Choroid plexus epithelial cell (primary cell): ENCODE results near the gene INTS4.
"Not testable (repeated sequence)": the region's sequence is repeated elsewhere in the genome, so short reads cannot be mapped to it uniquely, and the experiment has no call there.

Source experiments
- DNase-seq: peaks from one replicate; pipeline ENCODE4 v3.0.0-alpha.2; 2010; ENCODE audit warnings: low read depth
- H3K4me3 ChIP-seq: 2 replicates; pipeline ENCODE4 v1.5.1; 2011; ENCODE audit warnings: low read depth, mild to moderate bottlenecking, control low read depth, low read length, moderate library complexity
- TF ChIP-seq, protein P1 (sequence below): conservative IDR thresholded peaks from 2 replicates; pipeline ENCODE4 v1.5.1; 2011; ENCODE audit warnings: low read depth, mild to moderate bottlenecking, control low read depth, inconsistent platforms, low read length, moderate library complexity

The INTS4 gene

DNA sequence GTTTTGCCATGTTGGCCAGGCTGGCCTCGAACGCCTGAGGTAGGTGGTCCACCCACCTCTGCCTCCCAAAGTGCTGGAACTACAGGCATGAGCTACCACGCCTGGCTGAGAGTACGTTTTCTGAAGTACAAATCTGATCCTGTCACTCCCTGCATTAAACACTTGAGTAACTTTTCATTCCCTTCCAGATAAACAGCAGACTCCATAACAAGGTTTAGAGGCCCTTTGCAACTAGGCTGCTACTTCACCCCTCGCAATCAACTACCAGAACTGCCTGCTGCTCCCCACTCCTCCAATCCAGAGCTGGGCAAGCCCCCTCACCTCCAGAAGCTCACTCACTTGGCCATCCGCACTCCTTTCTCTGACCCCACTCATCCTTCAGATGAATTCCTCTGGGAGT, 27.1 kb upstream of the INTS4 start:
- DNase-seq: no peak
- H3K4me3 ChIP-seq: no peak overlapping the region
- TF ChIP-seq, protein P1, sequence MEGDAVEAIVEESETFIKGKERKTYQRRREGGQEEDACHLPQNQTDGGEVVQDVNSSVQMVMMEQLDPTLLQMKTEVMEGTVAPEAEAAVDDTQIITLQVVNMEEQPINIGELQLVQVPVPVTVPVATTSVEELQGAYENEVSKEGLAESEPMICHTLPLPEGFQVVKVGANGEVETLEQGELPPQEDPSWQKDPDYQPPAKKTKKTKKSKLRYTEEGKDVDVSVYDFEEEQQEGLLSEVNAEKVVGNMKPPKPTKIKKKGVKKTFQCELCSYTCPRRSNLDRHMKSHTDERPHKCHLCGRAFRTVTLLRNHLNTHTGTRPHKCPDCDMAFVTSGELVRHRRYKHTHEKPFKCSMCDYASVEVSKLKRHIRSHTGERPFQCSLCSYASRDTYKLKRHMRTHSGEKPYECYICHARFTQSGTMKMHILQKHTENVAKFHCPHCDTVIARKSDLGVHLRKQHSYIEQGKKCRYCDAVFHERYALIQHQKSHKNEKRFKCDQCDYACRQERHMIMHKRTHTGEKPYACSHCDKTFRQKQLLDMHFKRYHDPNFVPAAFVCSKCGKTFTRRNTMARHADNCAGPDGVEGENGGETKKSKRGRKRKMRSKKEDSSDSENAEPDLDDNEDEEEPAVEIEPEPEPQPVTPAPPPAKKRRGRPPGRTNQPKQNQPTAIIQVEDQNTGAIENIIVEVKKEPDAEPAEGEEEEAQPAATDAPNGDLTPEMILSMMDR: no peak

DNA sequence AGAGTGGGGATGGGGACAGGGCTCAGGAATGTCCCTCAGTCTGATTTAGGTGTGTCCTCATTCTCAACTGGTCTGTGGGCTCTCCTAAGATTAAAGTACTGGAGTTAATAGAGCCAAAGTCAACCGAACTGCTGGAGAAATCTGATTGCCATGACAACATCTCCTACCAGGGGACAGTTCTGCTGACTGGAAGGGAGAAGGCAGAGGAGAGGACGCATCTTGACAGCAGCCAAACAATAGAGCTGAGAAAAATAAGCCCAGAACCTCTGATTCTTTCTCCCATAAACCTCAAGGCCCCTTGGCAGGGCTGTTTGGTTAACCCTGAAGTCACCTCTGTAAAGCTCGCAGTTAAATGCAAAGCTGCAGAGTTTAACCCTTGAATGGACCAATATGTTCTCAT, 25.8 kb upstream of the INTS4 start:
- no peak for DNase-seq
- no peak overlapping the region for H3K4me3 ChIP-seq
- TF ChIP-seq, protein P1: no peak

DNA sequence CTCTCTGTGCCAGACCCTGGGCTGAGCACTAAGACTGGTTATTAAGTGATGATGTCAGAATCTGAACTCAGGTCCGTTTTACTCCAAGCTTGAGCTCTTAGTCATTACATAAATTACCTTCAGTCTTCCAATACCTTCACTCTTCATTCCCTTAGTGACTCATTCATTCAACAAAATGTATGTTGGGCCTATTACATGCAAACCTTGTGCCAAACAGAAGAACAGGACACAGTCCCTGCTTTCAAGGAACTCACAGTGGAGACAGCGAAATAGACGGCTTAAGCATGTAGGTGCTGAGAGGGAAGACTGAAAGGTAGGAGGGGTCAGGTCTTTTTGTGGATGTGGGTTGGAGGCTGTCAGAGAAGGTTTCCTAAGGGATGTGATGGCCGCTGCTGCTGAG, 25.3 kb upstream of the INTS4 start:
- H3K4me3 ChIP-seq: no peak overlapping the region
- TF ChIP-seq, protein P1: no peak
- DNase-seq: no peak

DNA sequence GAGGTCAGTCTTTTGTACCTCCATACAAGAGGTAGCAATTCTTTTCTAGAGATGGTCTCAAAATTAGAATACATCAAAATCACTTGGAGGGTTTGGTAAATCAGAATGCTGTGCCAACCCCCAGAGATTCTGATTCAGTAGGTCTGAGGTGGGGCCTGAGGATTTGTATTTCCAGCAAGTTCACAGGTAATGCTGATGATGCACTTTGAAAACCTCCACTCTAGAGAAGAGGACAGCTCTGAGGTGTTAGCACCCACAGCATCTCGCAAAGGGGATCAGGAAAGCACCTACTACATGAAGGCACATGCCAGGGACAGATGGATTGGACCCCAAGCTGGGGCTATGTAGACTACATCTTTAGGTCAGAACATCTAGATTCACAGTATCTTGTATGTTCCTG, 21.4 kb upstream of the INTS4 start:
- no peak overlapping the region for H3K4me3 ChIP-seq
- no peak for DNase-seq
- TF ChIP-seq, protein P1: no peak

DNA sequence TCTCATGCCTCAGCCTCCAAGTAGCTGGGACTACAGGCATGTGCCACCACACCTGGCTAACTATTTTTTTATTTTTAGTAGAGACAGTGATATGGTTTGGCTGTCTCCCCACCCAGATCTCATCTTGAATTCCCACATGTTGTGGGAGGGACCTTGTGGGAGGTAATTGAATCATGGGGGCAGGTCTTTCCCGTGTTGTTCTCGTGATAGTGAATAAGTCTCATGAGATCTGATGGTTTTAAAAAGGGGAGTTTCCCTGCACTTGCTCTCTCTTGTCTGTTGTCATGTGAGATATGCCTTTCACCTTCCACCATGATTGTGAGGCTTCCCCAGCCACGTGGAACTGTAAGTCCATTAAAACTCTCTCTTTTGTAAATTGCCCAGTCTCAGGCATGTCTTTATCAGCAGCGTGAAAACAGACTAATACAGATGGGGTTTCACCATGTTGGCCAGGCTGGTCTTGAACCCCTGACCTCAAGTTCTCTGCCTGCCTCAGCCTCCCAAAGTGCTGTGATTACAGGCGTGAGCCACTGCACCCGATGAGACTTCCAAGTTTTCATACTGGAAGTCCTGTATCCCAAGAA, 20.6 kb upstream of the INTS4 start:
- H3K4me3 ChIP-seq, DNase-seq: not testable (repeated sequence)

DNA sequence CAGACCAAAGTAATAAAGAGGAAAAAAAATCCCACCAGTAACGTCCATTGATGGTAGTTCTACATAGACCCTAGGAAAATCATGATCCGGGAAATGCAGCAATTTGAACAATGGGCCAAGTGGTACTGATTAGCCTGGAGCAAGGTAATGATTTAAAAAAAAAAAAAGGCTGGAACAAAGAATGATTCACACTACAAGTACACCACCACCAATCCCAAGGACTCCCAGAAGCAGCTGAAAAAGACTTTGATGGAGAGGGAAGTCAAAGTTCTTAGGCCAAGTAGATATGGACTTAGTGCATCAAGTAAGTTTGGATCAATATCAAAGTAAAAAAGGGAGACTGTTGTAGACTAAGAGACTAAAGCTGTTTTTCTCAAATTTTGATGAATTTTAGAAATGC, 16.8 kb upstream of the INTS4 start:
- no peak overlapping the region for H3K4me3 ChIP-seq
- no peak for DNase-seq
- TF ChIP-seq, protein P1: no peak

DNA sequence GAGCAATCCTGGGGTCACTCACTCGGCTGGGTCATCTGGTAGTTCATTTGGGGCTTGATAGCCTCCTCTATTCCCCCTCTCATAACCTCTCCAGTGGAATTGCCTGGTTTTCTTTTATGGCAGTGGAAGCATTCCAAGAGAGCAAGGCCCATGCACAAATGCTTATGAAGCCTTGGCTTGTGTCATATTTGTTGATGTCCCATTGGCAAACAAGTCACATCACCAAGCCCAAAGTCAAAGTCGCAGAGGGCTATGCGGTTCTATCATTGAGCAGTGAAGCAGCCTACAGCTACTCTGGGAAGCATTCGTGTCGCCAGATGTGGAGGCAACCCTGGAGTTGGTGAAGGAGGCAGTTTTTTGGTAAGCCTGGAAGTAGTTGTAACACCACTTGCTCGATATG, 16.3 kb upstream of the INTS4 start:
- no peak overlapping the region for H3K4me3 ChIP-seq
- DNase-seq: no peak
- TF ChIP-seq, protein P1: no peak
